Left lobe of liver (tissue), 2 donors: ENCODE data around the gene TRAPPC3. TPM values are rescaled to one million over a fixed set of nuclear protein-coding genes. Genes with fewer than 3 reads are reported as not detected.
"Not testable (repeated sequence)": the region's sequence is repeated elsewhere in the genome, so short reads cannot be mapped to it uniquely, and the experiment has no call there.

ENCODE experiments used
- ATAC-seq: fragments of 200-7000 bp; cut with Tn5 transposase; one replicate; pipeline ENCODE4 v1.9.1; 2020; ENCODE audit warnings: mild to moderate bottlenecking, moderate library complexity
- DNase-seq: peaks from one replicate; pipeline ENCODE4 v3.0.0-alpha.2; 2020; ENCODE audit warnings: low spot score
- total RNA-seq: library from RNA; stranded (reverse); gene quantifications from one replicate; pipeline ENCODE4 v1.2.1, GENCODE V29; 2021
- donor health status: DM: no; HTN: no; CAD: no; lungs with moderate emphysema.
- donor health status: DM: no; HTN: yes; CAD: no.

The TRAPPC3 gene
- 24.8 TPM for total RNA-seq

DNA sequence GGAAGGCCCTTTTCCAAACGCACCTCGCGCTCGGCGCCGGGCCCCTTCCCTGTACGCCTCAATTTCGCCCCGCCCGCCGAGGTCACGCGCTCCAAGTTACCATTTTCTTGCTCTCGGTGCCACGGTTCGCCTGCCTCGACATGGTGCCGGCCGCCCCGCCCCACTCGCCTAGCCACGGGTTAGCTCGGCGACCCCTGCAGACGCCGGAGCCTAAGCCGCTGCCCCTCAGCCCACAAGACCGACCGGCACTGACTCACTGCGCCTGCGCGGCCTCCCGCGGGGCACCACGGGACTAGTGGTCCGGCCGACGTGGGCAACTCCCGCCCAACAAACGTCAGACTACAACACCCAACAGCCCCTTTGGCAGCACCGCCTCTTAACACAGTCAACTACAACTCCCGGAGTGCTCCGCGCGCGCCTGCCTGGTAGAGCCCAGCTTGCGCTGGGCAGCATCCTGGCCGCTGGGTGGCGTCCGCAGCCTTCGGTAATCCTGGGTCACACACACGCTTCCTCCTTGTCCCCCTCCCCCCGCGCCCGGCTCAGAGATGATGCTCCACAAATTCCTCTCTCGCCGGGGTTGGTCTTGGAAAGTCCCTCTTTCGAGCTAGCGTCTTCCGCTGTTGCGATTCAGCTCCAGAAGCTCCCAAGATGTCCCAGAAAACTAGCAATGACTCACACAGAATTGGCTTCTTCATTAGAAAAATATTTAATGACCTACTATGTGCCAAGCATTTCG lies at the start of gene TRAPPC3:
TRAPPC3 (minus strand) TSS at position 250 of the 736 bp plus-strand sequence; CDS start at position 142, 108 bp downstream.
- ATAC-seq: peak; percentile 91
- peak; percentile 100 for DNase-seq

GRCh38 chr1:36198641-36199040 lies 49.4 kb upstream of the TRAPPC3 start:
- DNase-seq: no peak
- peak; percentile 55 for ATAC-seq

DNA sequence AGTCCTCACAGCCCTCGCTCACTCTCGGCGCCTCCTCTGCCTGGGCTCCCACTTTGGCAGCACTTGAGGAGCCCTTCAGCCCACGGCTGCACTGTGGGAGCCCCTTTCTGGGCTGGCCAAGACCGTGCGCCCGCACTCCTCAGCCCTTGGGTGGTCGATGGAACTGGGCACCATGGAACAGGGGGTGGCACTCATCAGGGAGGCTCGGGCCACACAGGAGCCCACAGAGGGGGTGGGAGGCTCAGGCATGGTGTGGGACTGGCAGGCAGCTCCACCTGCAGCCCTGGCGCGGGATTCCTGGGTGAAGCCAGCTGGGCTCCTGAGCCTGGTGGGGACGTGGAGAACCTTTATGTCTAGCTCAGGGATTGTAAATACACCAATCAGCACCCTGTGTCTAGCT lies 47.5 kb upstream of the TRAPPC3 start:
- not testable (repeated sequence) for ATAC-seq, DNase-seq

DNA sequence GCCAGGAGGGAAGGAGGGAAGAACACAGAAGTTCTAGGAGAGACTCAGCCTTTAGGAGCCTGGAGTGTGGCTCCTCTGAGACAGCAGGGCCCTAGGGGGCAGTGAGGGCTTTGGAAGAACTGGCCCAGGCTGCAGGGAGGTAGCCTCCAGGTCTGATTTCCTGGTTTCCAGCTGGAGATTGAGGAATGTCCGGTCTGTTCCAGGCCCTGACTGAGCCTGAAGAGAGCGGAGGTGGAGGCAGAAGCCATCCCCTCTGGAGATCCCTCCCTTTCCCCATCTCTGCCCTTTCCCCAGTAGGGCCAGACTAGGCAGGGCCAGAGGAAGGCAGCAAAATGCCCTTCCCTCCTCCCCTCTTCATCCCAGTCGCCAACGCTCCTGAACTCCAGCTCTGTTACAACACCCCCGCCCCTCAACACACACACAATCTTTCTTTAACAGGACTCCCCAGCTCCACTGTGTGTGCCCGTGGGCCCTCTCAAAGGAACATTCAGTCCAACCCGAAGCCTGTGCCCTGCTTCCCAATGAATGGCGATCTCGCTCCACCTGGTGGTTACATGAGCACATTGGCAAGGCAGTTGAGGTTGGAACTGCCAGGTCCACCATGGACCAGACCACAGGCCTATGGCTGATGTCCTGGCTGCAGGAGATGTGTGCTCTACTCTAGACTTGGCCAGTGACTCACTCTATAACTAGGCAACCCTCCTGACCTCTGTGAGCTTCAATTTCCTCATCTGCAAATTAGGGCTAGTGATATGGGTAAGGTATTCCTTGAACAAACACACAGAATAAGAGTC lies 38.7 kb upstream of the TRAPPC3 start:
- DNase-seq: peak; percentile 84
- peak; percentile 99 for ATAC-seq

DNA sequence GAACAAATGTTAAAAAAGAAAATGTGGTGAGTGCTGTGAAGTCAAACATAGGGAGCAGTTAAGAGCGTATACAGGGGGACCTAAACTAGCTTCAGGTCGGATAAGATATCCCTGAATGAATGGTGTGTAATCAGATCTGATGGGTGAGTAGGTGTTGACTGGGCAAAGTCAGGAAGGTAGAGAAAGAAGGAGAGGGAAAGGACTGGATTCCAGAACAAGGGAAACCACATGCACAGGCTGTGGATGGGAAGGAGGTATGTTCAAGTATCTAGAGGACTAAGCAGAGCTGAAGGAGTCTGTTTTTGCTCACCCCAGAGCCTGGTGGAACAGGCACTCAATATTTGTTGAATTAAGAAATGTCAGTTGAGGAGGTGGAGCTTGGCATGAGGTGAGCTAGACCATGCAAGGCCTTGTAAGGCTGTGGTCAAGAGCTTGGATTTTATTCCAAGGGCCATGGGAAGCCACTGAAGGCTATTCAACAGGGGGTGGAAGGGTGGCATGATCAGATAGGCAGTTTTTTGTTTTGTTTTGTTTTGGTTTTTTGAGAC lies 34.1 kb upstream of the TRAPPC3 start:
- DNase-seq (no peak), ATAC-seq (no peak)

DNA sequence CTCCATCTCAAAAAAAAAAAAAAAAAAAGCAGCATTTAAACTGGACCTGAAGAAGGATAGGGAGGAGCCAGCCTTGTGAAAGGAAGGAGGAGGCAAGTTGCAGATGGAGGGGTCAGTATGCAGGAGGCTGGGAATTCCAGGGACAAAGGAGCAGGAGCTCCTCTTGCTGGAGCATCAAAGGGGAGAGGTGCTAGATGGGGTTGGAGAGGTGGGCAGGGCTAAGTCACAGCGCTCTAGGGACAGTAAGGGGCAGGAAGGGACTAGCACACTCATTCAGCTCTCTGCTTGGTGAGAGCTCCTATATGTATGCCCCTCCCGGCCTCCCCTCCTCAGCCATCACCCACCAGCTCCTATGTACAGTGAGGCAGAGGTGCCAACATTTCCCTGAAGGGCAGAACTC lies 33.4 kb upstream of the TRAPPC3 start:
- ATAC-seq: no peak
- no peak for DNase-seq

DNA sequence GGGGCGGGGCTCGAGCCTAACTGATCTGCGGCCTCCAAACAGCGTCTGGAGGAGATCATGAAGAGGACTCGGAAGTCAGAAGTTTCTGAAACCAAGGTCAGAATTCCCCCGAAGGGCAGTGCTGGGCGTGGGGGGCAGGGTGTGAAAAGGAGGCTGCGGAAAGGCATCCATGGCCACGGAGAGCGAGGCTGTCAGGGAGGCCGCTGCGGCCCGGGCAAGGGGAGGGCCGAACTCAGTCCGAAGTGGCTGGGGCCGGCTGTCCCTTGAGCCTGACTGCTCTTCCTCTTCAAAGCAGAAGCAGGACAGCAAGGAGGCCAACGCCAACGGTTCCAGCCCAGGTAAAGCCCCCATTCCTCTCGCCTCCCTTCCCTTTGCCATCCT lies 29.9 kb upstream of the TRAPPC3 start:
- DNase-seq (no peak), ATAC-seq (peak; percentile 11)

- DNase-seq (peak; percentile 86), ATAC-seq (peak; percentile 96)
These were observed 29.4 kb upstream of the TRAPPC3 start for GRCh38 chr1:36178471-36179219.

GRCh38 chr1:36177589-36178431 lies 28.5 kb upstream of the TRAPPC3 start:
- DNase-seq (no peak), ATAC-seq (peak; percentile 3)

GRCh38 chr1:36176106-36176949 lies 27.0 kb upstream of the TRAPPC3 start:
- ATAC-seq (no peak), DNase-seq (no peak)

DNA sequence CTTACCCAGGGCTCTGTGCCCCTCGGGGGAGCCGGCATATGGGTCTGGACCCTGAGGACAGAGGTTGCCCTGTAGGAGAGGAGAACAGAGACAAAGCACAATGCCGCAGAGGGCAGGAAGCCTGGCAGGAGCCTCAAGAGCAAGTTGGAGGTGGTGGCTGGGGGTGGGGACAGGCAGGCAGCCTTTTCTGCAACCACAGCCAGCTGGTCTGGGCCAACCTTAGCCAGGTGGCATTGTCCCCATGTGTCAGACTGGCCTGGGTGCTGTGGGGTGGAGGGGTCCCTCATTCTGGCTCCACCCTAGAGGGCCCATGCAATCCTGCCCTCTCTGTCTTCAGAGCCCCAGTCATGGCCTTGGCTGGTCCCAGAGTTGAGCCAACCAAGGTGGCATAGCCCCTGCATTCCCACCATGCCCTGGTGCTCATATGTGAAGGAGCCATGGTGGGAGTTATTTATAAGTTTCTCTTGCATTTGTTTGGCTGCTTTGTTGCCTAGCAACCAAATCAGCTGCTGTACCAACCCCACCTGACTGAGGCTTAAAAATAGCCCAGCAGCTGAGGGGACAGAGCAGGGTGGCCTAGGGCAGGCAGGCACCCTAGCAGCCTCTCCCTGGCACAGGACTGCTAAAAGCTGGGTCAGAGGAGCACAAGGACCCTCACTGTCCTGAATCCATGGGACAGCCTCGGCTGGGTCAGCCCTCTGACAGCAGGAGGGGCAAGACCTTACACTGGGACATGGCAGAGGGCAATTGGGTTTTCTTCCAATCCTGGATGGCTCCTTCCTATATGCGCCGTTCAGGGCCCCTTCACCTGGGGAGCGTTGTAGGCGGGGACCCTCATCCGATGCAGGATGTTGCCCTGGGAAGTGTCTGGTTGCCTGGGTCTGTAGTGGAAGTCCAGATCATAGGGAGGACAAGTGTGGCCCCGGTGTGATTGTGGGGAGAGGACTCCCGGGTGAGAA lies 26.1 kb upstream of the TRAPPC3 start:
- DNase-seq (no peak), ATAC-seq (no peak)

DNA sequence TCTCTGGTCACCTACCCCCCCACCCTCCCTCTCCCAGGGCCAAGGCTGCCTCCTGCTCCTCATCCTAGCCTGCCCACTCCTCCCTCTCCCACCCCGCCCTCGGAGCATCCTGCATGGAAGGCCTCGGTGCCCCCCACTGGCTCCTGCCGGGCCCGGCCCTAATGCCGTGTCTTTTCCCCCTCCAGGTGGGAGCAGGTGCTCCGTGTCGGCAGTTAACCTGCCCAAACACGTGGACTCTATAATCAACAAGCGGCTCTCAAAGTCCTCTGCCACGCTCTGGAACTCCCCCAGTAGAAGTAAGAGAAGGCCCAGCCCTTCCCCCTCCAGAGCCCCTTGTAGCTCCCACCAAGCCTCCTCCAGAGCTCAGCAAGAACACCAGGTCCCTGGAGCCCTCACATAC lies 25.4 kb upstream of the TRAPPC3 start:
- no peak for ATAC-seq
- no peak for DNase-seq

GRCh38 chr1:36172983-36173382 lies 23.7 kb upstream of the TRAPPC3 start:
- ATAC-seq (no peak), DNase-seq (no peak)

- no peak for DNase-seq
- ATAC-seq: no peak
These were observed 22.9 kb upstream of the TRAPPC3 start for GRCh38 chr1:36172017-36172747.

DNA sequence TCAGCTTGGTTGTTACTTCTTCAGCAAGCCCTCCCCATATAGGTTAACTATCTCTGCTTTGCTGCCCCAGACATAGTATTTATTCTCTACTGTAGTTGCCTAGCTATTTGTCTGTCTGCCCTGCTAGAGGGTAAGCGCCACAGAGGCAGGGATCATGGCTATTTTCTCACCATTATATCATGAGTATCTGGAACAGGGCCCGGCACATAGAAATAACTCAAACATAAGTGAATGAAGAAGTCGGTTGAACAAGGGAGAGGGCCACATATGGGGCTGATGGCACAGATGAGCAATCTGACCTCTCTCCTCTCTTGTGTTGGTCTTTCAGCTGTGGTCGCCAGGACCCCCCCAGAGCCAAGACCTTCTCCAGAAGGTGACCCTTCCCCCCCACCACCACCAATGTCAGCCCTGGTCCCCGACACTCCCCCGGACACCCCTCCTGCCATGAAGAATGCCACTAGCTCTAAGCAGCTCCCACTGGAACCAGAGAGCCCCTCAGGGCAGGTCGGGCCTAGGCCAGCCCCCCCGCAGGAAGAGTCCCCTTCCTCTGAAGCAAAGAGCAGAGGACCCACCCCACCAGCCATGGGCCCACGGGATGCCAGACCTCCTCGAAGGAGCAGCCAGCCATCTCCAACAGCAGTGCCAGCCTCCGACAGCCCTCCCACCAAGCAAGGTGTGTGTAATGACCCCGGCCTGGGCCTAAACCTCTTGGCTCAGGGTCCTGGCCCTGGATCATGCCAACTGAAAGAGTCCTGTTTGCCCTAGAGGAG lies 21.5 kb upstream of the TRAPPC3 start:
- no peak for ATAC-seq
- DNase-seq: no peak

DNA sequence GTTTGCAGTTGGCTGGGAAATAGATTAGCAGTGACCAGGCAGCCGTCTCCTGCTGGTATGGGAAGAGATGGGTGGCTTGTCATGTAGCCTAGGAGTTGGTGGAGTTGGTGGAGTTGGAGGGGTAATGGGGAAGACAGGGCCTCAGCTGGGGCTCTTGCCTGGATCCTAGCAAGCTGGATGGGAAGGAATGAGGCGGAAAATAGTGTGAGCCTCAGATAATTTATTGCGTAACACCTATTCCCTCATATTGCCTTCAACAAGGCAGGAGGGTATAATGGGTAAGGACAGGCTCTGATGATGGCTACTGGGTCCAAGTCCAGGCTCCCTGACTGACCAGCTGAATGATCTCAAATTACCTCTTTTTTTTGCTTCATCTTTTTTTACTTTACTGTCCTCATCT lies 19.2 kb upstream of the TRAPPC3 start:
- DNase-seq (no peak), ATAC-seq (no peak)
